GM04503 (cell line): ENCODE results near the gene GLOD5.

Experiments
- DNase-seq: peaks from one replicate; pipeline ENCODE4 v3.0.0-alpha.2; 2012; ENCODE audit warnings: low read depth

Gene GLOD5

DNA sequence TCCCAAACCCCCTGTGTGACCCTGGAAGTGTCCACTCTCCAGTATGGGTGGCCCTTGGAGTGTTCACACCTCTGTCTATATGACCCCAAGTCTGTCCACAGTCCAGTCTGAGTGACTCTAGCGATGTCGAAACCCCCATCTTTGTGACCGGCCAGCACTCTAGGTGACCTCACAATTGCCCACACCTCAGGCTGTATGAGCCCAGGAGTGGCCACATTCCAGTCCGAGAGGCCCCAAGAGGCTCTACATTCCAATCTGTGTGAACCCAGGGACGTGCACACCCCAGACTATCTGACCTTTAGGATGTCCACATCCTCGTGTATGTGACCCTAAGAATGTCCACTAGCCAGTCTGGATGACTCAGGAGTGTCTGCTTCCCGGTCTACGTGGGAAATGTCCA, 7.3 kb upstream of the GLOD5 start:
- no peak for DNase-seq

DNA sequence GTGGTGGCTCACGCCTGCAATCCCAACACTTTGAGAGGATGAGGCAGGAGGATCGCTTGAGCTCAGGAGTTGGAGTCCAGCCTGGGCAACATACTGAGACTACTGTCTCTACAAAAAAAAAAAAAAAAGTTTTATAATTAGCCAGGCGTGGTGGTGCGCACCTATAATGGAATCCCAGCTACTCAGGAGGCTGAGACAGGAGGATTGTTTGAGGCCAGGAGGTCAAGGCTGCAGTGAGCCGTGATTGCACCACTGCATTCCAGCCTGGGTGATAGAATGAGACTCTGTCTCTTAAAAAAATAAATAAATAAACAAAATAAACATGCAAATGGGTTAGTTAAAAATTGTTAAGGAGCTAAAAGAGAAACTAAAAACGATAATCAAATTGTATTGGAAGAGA, 7.7 kb downstream of the GLOD5 start:
- no peak for DNase-seq

DNA sequence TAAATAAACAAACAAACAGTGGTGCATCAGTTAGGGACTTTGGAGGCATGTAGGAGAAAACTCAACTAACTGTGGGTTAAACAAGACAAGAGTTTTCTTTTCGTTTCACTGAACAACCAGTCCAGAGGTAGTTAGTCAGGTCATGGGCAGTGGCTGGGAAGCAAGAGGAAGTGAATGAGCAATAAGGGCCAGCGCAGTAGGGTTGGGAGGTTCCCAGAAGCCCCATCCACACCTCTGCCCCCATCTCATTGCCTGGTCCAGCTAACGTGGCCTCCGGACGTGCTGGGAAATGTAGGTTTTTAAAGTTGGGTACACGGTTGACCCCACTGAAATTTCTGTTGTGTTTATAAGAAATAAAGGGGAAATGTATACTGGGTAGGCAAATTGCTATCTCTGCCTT, 8.7 kb downstream of the GLOD5 start:
- no peak for DNase-seq

DNA sequence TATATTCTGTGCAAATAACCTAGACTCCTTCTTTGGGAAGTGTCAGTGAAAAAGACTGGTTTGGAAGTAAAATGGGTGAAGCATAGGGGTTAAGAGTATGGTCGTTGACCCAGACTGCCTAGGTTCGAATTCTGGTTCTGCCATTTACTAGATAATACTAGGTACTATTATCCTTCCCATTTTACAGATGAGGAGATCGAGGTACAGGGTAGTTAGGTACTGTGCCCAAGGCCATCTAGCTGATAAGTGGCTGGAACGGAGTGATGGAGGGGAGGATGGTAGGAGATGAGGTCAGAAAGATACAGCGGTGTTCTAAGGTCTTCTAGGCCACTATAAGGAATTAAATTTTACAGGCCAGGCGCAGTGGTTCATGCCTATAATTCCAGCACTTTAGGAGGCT, 11.1 kb downstream of the GLOD5 start:
- DNase-seq, result no peak

DNA sequence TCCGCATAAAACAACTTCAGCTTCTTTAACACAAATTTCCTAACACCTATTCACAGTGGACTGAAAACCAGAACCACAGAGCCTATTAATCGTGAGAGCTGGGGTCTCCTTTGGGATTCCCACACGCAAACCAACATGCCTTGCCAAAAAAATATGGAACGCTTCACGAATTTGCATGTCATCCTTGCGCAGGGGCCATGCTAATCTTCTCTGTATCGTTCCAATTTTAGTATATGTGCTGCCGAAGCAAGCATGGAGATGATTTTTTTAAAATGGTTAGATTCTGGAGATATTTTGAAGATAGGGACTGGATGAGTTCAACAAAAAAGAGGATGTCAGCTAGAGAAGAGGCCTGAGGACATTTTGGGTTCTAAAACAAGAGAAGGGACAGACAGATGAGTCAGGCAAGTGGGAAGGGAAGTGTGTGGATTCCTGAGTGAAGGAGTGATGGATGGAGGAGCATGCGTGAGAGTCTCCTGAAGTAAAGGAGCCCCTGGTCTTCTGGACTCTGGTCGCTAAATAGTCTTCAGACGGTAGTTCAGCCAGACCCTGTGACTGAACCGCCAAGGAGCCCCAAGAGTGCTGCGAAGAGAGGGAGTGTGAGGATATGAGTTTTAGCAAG, 15.4 kb downstream of the GLOD5 start:
- DNase-seq, result no peak

DNA sequence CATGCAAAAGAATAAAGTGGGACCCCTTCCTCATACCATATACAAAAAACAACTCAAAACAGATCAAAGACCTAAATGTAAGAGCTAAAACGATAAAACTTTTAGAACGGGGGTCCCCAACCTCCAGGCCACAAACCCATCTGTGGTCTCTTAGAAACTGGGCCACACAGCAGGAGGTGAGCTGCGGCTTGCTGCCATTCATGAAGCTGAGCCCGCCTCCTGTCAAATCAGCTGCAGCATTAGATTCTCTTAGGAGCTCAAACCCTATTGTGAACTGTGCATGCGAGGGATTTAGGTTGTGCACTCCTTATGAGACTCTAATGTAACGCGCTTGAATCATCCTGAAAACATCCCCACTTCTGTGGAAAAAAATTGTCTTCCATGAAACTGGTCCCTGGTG, 17.9 kb downstream of the GLOD5 start:
- DNase-seq, result no peak

DNA sequence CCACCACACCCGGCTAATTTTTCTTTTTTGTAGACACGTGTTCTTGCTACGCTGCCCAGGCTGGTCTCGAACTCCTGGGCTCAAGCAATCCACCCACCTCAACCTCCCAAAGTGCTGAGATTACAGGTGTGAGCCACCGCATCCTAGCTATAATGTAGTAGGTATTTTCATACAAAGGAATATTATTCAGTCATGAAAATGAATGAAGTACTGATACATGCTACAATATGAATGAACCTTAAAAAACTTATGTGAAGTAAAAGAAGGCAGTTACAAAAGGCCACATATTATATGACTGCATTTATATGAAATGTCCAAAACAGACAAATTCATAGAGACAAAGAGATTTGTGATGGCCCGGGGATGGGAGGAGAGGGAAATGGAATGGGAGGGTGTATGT, 20.2 kb downstream of the GLOD5 start:
- no peak for DNase-seq

DNA sequence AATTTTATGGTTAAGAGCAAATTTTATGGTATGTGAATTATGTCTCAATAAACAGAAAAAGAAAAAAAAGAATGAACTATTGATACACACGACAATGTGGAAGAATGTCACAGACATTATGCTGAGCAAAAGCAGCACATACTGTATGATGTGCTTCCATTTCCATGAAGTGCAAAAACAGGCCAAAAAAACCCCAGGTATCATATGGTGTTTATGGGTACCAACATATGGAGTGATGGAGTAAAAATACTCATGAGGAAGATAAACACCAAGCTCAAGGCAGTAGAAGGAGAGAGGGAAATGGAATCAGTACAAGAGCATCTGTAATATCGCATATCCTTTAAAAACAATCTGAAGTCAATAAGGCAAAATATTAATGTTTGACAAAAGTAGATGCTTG, 20.7 kb downstream of the GLOD5 start:
- DNase-seq, result no peak

DNA sequence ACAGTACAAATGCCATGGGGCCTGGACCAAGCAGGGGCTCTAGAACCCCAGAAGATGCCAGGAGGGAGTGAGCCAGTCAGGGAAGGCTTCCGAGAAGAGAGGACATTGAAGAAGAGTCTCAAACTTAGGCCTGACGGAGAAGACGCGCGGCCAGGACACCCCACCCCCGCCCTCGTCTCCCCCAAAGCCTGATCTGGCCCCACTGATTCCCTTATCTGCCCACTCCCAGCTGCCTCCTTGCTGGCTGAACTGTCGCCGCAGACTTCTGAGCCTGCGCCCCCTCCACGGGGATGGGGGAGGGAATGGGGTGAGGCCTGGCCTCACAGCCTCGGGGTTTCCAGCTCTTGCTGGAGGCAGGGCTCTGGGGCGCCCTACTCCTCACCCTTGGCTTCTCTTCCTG, 21.2 kb downstream of the GLOD5 start:
- no peak for DNase-seq

DNA sequence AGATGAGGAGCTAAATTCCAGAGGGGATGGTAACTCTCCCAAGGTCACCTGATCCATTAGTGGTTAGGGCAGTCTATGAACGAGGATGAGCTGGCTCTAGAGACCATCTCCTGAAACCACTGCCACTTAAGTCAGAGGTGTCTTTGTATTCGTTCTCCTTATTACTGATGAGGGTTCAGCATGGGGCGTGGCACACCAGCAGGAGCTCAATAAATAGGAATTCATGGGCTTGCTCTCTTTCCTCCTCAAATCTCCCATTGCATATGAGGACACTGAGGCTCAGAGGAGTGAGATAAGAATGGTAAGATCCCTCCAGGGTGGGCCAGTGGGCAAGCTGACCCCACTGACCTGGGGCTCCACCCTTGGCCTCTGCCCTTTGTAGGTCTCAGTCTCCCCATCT, 23.2 kb downstream of the GLOD5 start:
- DNase-seq, result no peak

DNA sequence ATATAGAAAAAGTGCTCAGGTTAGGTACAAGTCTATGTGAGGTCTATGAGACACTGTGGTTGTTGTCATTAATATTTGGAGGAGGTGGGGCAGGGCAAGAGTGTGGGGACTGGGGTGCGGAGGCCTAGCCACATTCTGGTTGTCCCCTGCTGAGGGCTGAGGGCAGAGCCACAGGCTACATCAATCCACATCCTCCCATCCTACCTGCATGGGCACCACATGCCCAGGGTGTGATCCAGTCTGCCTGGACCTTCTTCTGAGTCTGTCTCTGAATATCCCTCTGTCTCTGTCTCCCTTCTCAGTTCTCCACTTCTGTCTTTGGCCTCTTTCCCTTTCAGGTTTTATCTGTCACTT, 23.6 kb downstream of the GLOD5 start:
- no peak for DNase-seq

DNA sequence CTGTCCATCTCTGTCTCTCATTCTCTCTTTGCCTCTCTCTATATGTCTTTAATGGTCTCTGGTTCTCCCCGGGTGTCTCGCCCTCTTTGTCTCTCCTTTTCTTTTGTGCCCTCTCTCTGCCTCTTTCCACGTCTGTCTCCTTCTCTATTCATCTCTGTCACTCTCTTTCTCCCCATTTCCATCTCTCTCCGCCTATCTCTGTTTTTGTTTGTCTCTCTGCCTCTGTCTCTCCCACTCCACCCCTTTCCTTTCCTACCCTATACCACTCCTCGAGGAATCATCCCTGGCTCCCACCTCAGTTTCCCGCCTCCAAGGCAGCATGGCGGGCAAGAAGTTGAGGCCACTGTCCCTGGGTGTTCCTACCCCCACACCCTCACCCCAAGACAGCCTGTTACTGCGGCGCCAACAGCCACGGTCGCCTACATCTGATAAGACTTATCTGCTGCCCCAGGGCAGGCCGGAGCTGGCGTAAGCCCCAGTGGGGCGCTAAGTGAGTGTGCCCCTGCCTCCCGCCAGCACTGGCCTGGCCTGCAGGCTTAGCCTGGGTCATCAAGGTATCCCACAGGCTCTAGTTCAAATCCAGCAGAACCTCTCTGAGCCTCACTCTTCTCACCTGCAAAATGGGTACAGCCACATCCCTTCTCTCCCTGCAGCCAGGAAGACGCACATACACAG, 24.1 kb downstream of the GLOD5 start:
- DNase-seq, result no peak

DNA sequence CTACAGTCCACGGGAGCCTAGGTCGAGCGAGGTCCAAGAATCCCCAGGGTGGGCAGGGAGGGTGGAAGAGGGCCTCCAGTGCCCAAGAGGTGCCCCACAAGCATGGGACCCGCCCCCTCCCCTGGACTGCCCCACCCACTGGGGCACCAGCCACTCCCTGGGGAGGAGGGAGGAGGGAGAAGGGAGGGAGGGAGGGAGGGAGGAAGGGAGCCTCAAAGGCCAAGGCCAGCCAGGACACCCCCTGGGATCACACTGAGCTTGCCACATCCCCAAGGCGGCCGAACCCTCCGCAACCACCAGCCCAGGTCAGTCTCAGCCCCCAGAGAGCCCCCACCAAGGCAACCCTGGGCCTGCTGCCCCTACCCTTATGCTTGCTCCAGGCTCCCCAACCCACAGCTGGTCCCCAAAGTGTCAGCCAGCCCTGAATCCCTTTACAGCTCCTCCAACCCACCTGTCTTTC, 24.8 kb downstream of the GLOD5 start, which contains the start of gene GATA1:
GATA1 (plus strand) TSS at position 250 of the 460 bp plus-strand sequence. CDS start 4,520 bp downstream, outside the sequence.
- no peak for DNase-seq

DNA sequence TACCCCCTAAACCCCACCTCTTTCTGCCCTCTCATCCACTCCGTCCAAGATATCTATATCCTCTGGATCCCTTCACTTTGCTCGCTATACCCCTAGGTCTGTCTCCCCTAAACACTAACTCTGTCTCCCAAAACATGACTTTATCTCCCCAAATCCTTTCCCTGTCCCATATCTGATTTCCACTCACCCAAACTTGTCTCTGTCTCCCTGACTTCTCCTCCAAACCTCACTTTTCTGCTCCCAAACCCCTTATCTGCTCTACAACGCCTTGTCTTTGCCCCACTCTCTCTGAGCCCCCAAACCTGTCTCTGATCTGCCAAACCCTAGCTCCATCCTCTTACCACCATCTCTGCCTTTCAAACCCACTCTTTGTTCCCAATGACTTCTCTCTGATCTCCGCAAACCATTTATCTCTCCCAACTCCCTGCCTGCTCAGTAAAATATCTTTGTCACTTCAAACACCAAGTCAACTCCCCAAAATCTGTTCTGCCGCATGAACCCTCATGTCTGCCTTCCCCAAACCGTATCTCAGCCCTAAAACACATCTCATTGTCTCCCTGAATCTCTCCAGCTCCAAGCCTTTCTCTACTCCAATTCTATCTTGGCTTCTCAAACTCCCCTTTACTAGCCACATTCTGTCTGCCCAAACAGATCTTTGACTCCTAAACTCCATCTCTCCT, 25.4 kb downstream of the GLOD5 start:
- no peak for DNase-seq

DNA sequence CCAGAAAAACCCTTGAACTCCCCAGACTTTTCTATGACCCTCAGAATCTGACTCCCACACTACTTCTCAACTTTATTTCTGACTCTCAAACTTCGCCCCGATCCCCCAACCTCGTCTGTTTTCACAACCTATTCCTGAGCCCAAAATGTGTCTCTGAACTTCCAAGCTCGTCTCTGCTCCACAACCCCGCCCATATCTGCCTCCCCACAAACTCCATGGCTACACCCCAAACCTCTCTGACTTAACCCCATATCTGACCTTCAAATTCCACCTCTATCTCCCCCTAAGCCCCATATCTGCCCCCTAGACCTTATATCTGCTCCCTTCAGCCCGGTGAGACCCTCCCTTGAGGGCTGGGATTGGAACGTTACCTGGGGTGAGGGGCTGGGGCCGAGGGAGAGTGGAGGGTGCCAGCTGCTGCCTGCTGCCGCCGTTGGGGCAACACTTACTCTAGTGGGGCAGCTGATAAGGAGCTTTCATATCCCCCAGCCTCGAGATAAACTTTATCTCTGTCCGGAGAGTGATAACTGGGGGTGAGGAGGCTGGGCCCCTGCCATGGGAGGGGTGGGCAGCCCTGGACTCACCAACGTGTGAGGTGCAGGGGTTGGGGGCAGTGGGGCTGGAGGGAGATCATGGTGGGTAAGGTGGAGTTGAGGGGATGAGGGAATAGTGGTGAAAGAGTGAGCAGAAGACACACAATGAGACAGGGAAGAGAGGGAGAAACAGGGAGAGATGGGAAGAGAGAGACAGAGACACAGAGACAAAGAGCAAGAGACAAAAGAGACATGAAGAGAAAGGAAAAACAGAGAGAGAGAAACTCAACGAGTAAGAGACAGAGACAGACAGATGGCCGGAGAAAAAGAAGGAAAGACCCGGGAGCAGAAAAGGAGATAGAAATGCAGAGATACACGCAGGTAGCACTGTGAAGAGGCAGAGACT, 26.2 kb downstream of the GLOD5 start:
- no peak for DNase-seq

DNA sequence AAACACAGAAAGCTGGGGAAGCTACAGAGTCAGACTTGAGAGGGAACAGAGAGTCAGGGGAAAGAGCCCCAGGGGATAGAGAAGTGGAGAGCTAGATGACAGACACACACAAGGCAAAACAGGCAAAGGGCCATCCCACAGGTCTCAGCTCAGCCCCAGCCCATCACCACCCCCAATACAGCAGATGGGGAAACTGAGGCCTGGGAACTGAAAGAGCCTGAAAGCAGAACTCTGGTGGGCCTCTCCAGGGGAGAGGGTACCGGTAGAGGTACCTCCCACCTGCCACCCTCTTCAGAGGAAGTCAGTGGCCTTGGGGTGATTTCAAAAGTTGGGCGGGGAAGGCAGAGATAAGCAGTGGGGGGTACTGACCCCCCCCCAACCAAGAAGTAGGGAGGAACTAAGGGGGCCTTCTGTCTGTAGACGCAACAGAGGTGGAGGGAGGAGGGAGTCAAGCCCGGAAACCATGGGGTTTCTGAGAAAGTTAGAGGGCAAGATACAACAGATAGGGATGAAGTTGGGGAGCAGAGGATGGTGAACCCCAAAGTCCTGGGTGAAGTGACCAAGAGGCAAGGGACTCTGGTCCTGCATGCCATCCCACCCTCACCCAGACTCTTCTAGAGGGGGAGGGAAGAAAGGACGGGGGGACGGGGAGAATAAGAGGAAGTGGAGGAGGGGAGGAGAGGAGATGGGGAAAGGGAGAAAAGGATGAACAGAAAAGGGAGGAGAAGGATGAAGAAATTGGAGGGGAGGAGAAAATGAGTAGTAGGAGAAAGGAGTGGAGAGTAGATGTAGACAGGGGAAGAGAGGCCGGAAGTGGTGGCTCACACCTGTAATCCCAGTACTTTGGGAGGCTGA, 28.0 kb downstream of the GLOD5 start:
- no peak for DNase-seq

DNA sequence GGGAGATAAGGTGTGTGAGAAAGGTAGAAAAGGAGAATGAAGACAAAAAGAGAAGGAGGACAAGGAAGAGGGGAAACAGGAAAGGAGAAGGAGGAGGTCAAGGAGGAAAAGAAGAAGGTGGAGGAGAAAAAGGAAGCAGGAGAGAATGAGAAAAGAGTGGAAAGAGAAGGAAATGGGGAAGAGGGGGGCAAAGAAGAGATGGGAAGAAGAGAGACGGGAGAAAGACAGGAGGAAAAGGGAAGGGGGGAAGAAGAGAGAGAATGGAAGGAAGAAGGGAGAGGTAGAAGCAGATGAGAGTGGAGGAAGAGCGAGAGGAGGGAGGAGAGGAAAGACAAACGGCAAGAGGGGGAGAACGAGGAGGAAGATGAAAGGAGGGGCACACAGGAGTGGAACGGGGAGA, 28.9 kb downstream of the GLOD5 start:
- no peak for DNase-seq

DNA sequence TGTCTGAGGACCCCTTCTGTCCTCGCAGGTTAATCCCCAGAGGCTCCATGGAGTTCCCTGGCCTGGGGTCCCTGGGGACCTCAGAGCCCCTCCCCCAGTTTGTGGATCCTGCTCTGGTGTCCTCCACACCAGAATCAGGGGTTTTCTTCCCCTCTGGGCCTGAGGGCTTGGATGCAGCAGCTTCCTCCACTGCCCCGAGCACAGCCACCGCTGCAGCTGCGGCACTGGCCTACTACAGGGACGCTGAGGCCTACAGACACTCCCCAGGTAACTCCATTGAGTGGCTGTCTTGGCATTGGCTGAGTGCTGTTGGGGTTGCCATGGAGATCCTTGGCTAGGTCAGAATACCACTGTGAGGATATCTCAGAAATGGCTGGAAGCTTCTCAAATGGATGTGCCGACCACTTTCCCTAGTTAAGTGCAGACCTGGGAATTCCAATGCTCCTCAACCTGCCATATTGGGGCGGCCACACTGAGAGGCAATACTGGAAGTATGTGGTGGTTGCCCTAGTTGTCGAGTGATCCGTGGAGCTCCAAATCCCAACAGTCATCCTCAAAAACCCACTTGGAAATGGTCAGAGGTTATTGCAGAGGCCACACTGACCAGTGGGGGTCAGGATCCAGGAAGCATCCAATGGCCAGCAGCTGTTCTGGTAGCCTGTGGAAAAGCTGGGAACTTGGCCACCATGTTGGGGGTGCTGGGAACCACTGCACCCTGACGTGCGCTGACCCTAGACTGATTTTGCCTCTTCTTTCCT, 29.7 kb downstream of the GLOD5 start:
- no peak for DNase-seq

DNA sequence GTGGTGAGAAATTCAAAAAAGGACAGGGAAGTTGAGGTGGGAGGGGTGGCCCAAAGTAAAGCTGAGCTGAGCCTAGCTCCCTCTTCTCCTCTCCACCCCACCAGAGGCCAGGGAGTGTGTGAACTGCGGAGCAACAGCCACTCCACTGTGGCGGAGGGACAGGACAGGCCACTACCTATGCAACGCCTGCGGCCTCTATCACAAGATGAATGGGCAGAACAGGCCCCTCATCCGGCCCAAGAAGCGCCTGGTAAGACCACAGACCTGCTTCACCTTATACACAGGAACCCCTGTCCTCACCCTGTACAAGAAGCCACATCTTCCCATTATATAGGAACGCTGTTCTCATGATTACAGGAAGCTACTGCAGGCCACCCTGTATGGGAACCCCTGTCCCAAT, 30.7 kb downstream of the GLOD5 start:
- DNase-seq, result no peak

DNA sequence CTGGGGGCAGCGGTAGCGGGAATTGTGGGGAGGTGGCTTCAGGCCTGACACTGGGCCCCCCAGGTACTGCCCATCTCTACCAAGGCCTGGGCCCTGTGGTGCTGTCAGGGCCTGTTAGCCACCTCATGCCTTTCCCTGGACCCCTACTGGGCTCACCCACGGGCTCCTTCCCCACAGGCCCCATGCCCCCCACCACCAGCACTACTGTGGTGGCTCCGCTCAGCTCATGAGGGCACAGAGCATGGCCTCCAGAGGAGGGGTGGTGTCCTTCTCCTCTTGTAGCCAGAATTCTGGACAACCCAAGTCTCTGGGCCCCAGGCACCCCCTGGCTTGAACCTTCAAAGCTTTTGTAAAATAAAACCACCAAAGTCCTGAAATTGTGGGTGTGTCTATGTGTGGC, 32.4 kb downstream of the GLOD5 start:
- no peak for DNase-seq
